Activated naive CD8-positive, alpha-beta T cell treated with anti-CD3 and anti-CD28 coated beads, Interleukin-2, amount 10 ng/mL, durations not matched to agents 7 days and 5 days (primary cell): Measurements from ENCODE around the gene ZGPAT. TPM values are rescaled to one million over a fixed set of nuclear protein-coding genes. Genes with fewer than 3 reads are reported as not detected.

Experiments
- ATAC-seq: fragments of 150-1000 bp; cut with Tn5 transposase; one replicate; pipeline ENCODE4 v1.10.0; 2021; ENCODE audit warnings: low read depth, moderate library complexity
- POLR2A ChIA-PET: fragments of 350-600 bp; sonication (Branson Sonifier 250); formaldehyde crosslinking; loops from one replicate; lab custom pipeline; 2021; ENCODE audit warnings: antibody characterized with exemption; lab: Charles Lee
- DNase-seq: peaks from one replicate; pipeline ENCODE4 v3.0.0; 2021
- H3K27ac Mint-ChIP-seq: one replicate; pipeline ENCODE4 v1.8.0; 2022; ENCODE audit warnings: mild to moderate bottlenecking, mixed read lengths
- H3K27me3 Mint-ChIP-seq: one replicate; pipeline ENCODE4 v1.8.0; 2022; ENCODE audit warnings: mild to moderate bottlenecking, moderate library complexity, mixed read lengths
- H3K36me3 Mint-ChIP-seq: one replicate; pipeline ENCODE4 v1.8.0; 2021; ENCODE audit warnings: mild to moderate bottlenecking, mixed read lengths
- H3K4me1 Mint-ChIP-seq: one replicate; pipeline ENCODE4 v1.8.0; 2021; ENCODE audit warnings: mixed read lengths
- H3K4me3 Mint-ChIP-seq: one replicate; pipeline ENCODE4 v1.8.0; 2022; ENCODE audit warnings: mild to moderate bottlenecking, moderate library complexity, mixed read lengths
- H3K9me3 Mint-ChIP-seq: one replicate; pipeline ENCODE4 v1.8.0; 2021; ENCODE audit warnings: mixed read lengths
- total RNA-seq, 2 experiments: library from RNA; stranded (reverse); gene quantifications; one replicate each; pipeline ENCODE4 v1.2.3, GENCODE V29; 2021

ZGPAT gene
- total RNA-seq, 2 experiments from 2014 or later: 43.0 to 44.5 TPM

DNA sequence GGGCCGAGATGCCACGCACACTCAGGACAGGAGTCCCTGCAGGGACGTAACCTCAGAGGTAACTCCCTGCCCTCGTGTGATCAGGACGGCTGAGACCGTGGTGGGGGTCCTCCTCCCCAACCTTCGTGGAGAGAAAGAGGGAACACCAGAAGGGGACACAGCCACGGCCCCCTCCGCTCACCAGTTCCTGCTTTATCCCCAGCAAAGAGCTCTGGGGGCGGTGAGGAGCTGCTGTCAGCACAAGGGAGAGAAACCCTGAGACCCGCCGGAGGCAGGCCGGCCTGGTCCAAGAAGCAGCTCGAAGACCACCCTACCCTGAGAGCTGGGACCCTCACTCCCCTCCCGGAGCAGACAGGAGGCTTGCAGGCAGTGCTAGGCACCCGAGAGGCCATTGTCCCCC is 76.1 kb downstream of the ZGPAT start:
- peaks cover 4% of the 10 kb centered on the region for H3K27me3 Mint-ChIP-seq
- no peaks in the 10 kb centered on the region for H3K9me3 Mint-ChIP-seq
- H3K36me3 Mint-ChIP-seq: no peaks in the 10 kb centered on the region
- ATAC-seq (no peak), DNase-seq (no peak)
- POLR2A ChIA-PET: no interaction called here
- no peak overlapping the region for H3K4me3 Mint-ChIP-seq
- H3K4me1 Mint-ChIP-seq: peaks cover 21% of the 10 kb centered on the region
- no peak overlapping the region for H3K27ac Mint-ChIP-seq

DNA sequence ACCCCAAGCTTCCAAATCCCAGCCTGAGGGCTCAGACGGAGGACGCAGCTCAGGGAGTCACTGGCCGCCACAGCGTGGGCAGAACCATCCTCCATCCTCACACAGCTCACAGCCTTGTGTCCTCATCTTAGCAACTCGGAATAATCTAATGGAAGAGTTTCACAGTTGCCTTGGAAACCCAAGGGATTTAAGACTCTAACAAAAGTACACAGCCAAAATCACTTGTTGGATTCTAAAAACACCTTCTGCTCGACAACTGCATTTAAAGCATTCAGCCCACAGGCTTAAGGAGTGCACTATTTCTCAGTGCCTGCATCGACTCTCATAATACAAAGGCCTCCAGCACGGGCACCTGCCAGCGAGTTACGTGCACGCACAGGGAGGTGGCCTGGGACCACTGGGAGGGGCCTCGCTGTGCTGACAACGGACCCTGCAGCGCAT is 77.9 kb downstream of the ZGPAT start:
- Mint-ChIP-seq H3K4me1 (peaks cover 21% of the 10 kb centered on the region), H3K27ac (peak overlapping the region; percentile 30), H3K27me3 (peaks cover 4% of the 10 kb centered on the region), H3K36me3 (no peaks in the 10 kb centered on the region), H3K9me3 (no peaks in the 10 kb centered on the region), H3K4me3 (no peak overlapping the region)
- DNase-seq (no peak), ATAC-seq (no peak)
- POLR2A ChIA-PET: no interaction called here

Other genes with a start within 250 kb of the ZGPAT start
- gene KCNQ2, start 235.4 kb upstream of the ZGPAT start, total RNA-seq: under 1 TPM; 0.19 to 0.37 TPM
- gene EEF1A2, start 209.0 kb upstream of the ZGPAT start, total RNA-seq: under 1 TPM in 1 of 2 experiments, not detected in 1; 0.26 TPM
- 100 to 1,000 TPM; 242 to 248 TPM for gene PPDPF, start 187.3 kb upstream of the ZGPAT start, total RNA-seq
- gene PTK6, start 170.7 kb upstream of the ZGPAT start, total RNA-seq: under 1 TPM; 0.11 to 0.31 TPM
- not detected for gene SRMS, start 160.3 kb upstream of the ZGPAT start, total RNA-seq
- under 1 TPM; 0.48 to 0.55 TPM for gene FNDC11, start 153.9 kb upstream of the ZGPAT start, total RNA-seq
- 100 to 1,000 TPM; 118 to 128 TPM for gene HELZ2, start 133.8 kb upstream of the ZGPAT start, total RNA-seq
- 10 to 100 TPM; 20.5 to 21.6 TPM for gene GMEB2, start 80.9 kb upstream of the ZGPAT start, total RNA-seq
- gene STMN3, start 54.6 kb upstream of the ZGPAT start, total RNA-seq: 10 to 100 TPM; 42.1 to 45.6 TPM
- 10 to 100 TPM; 41.3 to 41.5 TPM for gene RTEL1, start 49.7 kb upstream of the ZGPAT start, total RNA-seq
- not detected for gene TNFRSF6B, start 11.4 kb upstream of the ZGPAT start, total RNA-seq
- gene ARFRP1, start 63 bp upstream of the ZGPAT start, total RNA-seq: 10 to 100 TPM; 68.8 to 73.1 TPM
- gene LIME1, start 28.6 kb downstream of the ZGPAT start, total RNA-seq: 100 to 1,000 TPM; 144 to 159 TPM
- 100 to 1,000 TPM; 128 to 134 TPM for gene SLC2A4RG, start 31.7 kb downstream of the ZGPAT start, total RNA-seq
- gene ZBTB46, start 123.2 kb downstream of the ZGPAT start, total RNA-seq: under 1 TPM; 0.11 to 0.25 TPM
- not detected for gene ABHD16B, start 153.5 kb downstream of the ZGPAT start, total RNA-seq
- 10 to 100 TPM; 37.9 to 39.5 TPM for gene TPD52L2, start 157.2 kb downstream of the ZGPAT start, total RNA-seq
- gene DNAJC5, start 187.1 kb downstream of the ZGPAT start, total RNA-seq: 10 to 100 TPM; 48.3 to 49.2 TPM
- 10 to 100 TPM; 45.0 to 48.4 TPM for gene UCKL1, start 248.4 kb downstream of the ZGPAT start, total RNA-seq